Breast epithelium (tissue), 3 donors: ENCODE results near the gene LDLRAD4.

ENCODE experiments used
- POLR2A ChIP-seq: fragments of 450-650 bp; IDR thresholded peaks from one replicate; pipeline ENCODE4 v1.6.1; 2016; ENCODE audit warnings: antibody characterized with exemption, mild to moderate bottlenecking, moderate library complexity
- POLR2AphosphoS5 ChIP-seq, 3 donors: sonication (generic); formaldehyde crosslinking; IDR thresholded peaks; one replicate each; pipeline ENCODE4 v1.6.1; 2017; ENCODE audit warnings: antibody characterized with exemption in 3 of 3
- TF ChIP-seq, protein P1 (sequence below), 3 donors: fragments of 450-650 bp; IDR thresholded peaks; one replicate each; pipeline ENCODE4 v1.5.1; 2016 to 2017; ENCODE audit warnings: antibody characterized with exemption in 3 of 3, mild to moderate bottlenecking in 3 of 3, moderate library complexity in 3 of 3

DNA sequence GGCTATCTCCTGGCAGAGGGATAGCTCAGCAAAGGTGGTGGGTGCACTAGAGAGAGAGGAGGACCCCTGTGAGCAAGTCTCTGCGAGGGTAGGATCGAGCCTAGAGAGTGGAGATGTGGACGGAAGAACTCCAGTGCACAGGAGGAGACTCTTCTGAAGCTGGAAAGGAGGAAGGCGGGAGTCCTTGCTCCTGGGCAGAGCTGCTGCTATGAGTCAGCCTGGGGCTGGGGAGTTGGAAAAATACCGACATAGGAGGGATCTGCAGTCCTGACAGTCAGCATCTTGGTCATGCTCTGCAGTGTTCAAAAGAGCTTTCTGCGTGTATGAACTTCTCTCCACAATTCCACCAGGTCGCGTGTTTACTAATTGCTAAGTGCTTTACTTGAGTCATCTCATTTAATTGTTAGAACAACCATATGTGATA is 233.8 kb downstream of the LDLRAD4 start:
- TF ChIP-seq, protein P1, sequence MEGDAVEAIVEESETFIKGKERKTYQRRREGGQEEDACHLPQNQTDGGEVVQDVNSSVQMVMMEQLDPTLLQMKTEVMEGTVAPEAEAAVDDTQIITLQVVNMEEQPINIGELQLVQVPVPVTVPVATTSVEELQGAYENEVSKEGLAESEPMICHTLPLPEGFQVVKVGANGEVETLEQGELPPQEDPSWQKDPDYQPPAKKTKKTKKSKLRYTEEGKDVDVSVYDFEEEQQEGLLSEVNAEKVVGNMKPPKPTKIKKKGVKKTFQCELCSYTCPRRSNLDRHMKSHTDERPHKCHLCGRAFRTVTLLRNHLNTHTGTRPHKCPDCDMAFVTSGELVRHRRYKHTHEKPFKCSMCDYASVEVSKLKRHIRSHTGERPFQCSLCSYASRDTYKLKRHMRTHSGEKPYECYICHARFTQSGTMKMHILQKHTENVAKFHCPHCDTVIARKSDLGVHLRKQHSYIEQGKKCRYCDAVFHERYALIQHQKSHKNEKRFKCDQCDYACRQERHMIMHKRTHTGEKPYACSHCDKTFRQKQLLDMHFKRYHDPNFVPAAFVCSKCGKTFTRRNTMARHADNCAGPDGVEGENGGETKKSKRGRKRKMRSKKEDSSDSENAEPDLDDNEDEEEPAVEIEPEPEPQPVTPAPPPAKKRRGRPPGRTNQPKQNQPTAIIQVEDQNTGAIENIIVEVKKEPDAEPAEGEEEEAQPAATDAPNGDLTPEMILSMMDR (IDR thresholded peaks at IDR 0.05), result no peak
- TF ChIP-seq POLR2AphosphoS5 (IDR thresholded peaks at IDR 0.05) (no peak), POLR2A (no peak)
